IMR-90 (cell line): ENCODE measurements around the gene CD8A. TPM values are rescaled to one million over a fixed set of nuclear protein-coding genes. Genes with fewer than 3 reads are reported as not detected.

Experiments used
- ATAC-seq: fragments of 200-7000 bp; cut with Tn5 transposase; 2 replicates; pipeline ENCODE4 v1.9.1; 2020; ENCODE audit warnings: low read depth, mild to moderate bottlenecking, moderate library complexity
- BruUV-seq: library from RNA; stranded (reverse); fragments of 400-500 nt; replicated peaks from 2 replicates; lab custom pipeline; 2021; lab: Mats Ljungman, UMichigan
- CTCF ChIA-PET: fragments of 300-600 bp; formaldehyde crosslinking; extraction: SDS; loops from one replicate; lab custom pipeline; 2021; ENCODE audit warnings: antibody characterized with exemption; lab: Yijun Ruan, JAX
- POLR2A ChIA-PET: fragments of 300-600 bp; sonication (Branson Sonifier 250); formaldehyde crosslinking; loops from one replicate; lab custom pipeline; 2022; ENCODE audit warnings: antibody characterized with exemption; ENCODE audit not compliant: unreplicated experiment; lab: Charles Lee
- DNase-seq: peaks from one replicate; pipeline ENCODE4 v3.0.0; 2013
- H2AFZ ChIP-seq: replicated peaks from 2 replicates; pipeline ENCODE3; 2013; ENCODE audit warnings: low read length, mild to moderate bottlenecking; ENCODE audit not compliant: poor library complexity
- H2AK5ac ChIP-seq: 2 replicates; pipeline ENCODE4 v1.6.1; 2013; ENCODE audit warnings: low read depth, low read length, inconsistent platforms
- H2AK9ac ChIP-seq: replicated peaks from 2 replicates; pipeline ENCODE3; 2013; ENCODE audit warnings: mild to moderate bottlenecking, low read depth, low read length, moderate library complexity; ENCODE audit not compliant: poor library complexity
- H2BK120ac ChIP-seq: 2 replicates; pipeline ENCODE4 v1.6.1; 2013; ENCODE audit warnings: low read depth, low read length, inconsistent platforms
- H2BK15ac ChIP-seq: 3 replicates; pipeline ENCODE4 v1.6.1; 2013; ENCODE audit warnings: low read depth, low read length, inconsistent platforms
- H2BK20ac ChIP-seq: 2 replicates; pipeline ENCODE4 v1.6.1; 2013; ENCODE audit warnings: low read depth, mild to moderate bottlenecking, inconsistent platforms, low read length, moderate library complexity
- H2BK5ac ChIP-seq: 2 replicates; pipeline ENCODE4 v1.6.1; 2013; ENCODE audit warnings: mild to moderate bottlenecking, low read depth, low read length, inconsistent platforms; ENCODE audit not compliant: poor library complexity, severe bottlenecking
- H3K14ac ChIP-seq: replicated peaks from 2 replicates; pipeline ENCODE4 v1.6.1; 2013; ENCODE audit warnings: low read depth, low read length, inconsistent platforms
- H3K18ac ChIP-seq: 2 replicates; pipeline ENCODE4 v1.6.1; 2013; ENCODE audit warnings: low read depth, low read length, control low read depth
- H3K23ac ChIP-seq: 2 replicates; pipeline ENCODE4 v1.6.1; 2013; ENCODE audit warnings: low read depth, low read length, inconsistent platforms
- H3K27ac ChIP-seq: 2 replicates; pipeline ENCODE4 v1.5.1; 2013; ENCODE audit warnings: mild to moderate bottlenecking, control low read depth, low read length; ENCODE audit not compliant: insufficient read depth
- H3K27me3 ChIP-seq: 2 replicates; pipeline ENCODE4 v1.6.1; 2013; ENCODE audit warnings: low read length; ENCODE audit not compliant: control insufficient read depth, insufficient read depth
- H3K36me3 ChIP-seq: 2 replicates; pipeline ENCODE4 v1.6.1; 2013; ENCODE audit warnings: low read length, mixed read lengths; ENCODE audit not compliant: control insufficient read depth, insufficient read depth
- H3K4ac ChIP-seq: 2 replicates; pipeline ENCODE4 v1.6.1; 2013; ENCODE audit warnings: low read depth, low read length, inconsistent platforms
- H3K4me1 ChIP-seq: 2 replicates; pipeline ENCODE4 v1.6.1; 2013; ENCODE audit warnings: low read length, mixed read lengths; ENCODE audit not compliant: control insufficient read depth, insufficient read depth
- H3K4me2 ChIP-seq: 2 replicates; pipeline ENCODE4 v1.6.1; 2013; ENCODE audit warnings: low read depth, mild to moderate bottlenecking, control low read depth, low read length, moderate library complexity
- H3K4me3 ChIP-seq: 2 replicates; pipeline ENCODE4 v1.5.1; 2013; ENCODE audit warnings: low read depth, mild to moderate bottlenecking, control low read depth, low read length, moderate library complexity; ENCODE audit not compliant: insufficient read depth
- H3K56ac ChIP-seq: 2 replicates; pipeline ENCODE4 v1.6.1; 2013; ENCODE audit warnings: low read length, inconsistent platforms; ENCODE audit not compliant: insufficient read depth; ENCODE audit errors: extremely low read depth
- H3K79me1 ChIP-seq, 2 experiments: 2 replicates each; pipeline ENCODE4 v1.6.1; 2013; ENCODE audit warnings: low read length in 2 of 2, inconsistent platforms in 1 of 2, low read depth in 1 of 2
- H3K9ac ChIP-seq: 2 replicates; pipeline ENCODE4 v1.6.1; 2013; ENCODE audit warnings: low read depth, low read length, control low read depth
- H3K9me1 ChIP-seq: 2 replicates; pipeline ENCODE4 v1.6.1; 2013; ENCODE audit warnings: low read length, inconsistent platforms; ENCODE audit not compliant: insufficient read depth
- H3K9me3 ChIP-seq: 2 replicates; pipeline ENCODE4 v1.6.1; 2013; ENCODE audit warnings: low read length; ENCODE audit not compliant: control insufficient read depth, insufficient read depth
- H4K20me1 ChIP-seq: 2 replicates; pipeline ENCODE4 v1.6.1; 2013; ENCODE audit warnings: low read length, inconsistent platforms; ENCODE audit not compliant: insufficient read depth
- H4K5ac ChIP-seq: 2 replicates; pipeline ENCODE4 v1.6.1; 2013; ENCODE audit warnings: mild to moderate bottlenecking, low read depth, low read length, control low read depth
- H4K8ac ChIP-seq, 2 experiments: 2 replicates each; pipeline ENCODE4 v1.6.1; 2013; ENCODE audit warnings: low read depth in 2 of 2, low read length in 2 of 2, control low read depth in 1 of 2, inconsistent platforms in 1 of 2
- H4K91ac ChIP-seq: 2 replicates; pipeline ENCODE4 v1.6.1; 2013; ENCODE audit warnings: low read depth, low read length, inconsistent platforms; ENCODE audit not compliant: insufficient read depth
- CTCF ChIP-seq: conservative IDR thresholded peaks from 2 replicates; pipeline ENCODE4 v1.5.1; 2012; ENCODE audit warnings: mild to moderate bottlenecking, low read depth, low read length, improper control_type of control experiment
- ELK1 ChIP-seq: fragments of 150-350 bp; IDR thresholded peaks from 2 replicates; pipeline ENCODE4 v1.6.1; 2016; ENCODE audit warnings: low read depth, mild to moderate bottlenecking, low read length, moderate library complexity, borderline replicate concordance
- MXI1 ChIP-seq: IDR thresholded peaks from 2 replicates; pipeline ENCODE4 v1.6.1; 2012; ENCODE audit warnings: low read depth, mild to moderate bottlenecking, low read length, moderate library complexity, borderline replicate concordance
- RAD21 ChIP-seq: IDR thresholded peaks from 2 replicates; pipeline ENCODE4 v1.6.1; 2012; ENCODE audit warnings: low read length, improper control_type of control experiment
- SMC3 ChIP-seq: fragments of 150-350 bp; IDR thresholded peaks from 2 replicates; pipeline ENCODE4 v1.6.1; 2016; ENCODE audit warnings: low read depth, mild to moderate bottlenecking, antibody characterized with exemption, low read length, moderate library complexity
- WGBS, 2 experiments: methylation state at CpG; one replicate each; pipeline versions ENCODE4 v1.1.5 to v1.1.7; 2013; ENCODE audit warnings: missing lambda C conversion rate in 2 of 2; ENCODE audit not compliant: insufficient read length in 1 of 2; ENCODE audit errors: extremely low coverage in 2 of 2; 5-methylcytosine and 5-hydroxymethylcytosine counted together
- dilution Hi-C: fragments of 300-500 bp; cut with HindIII; formaldehyde crosslinking; loops from one replicate; pipeline ENCODE4 v1.14.3; 2018; ENCODE audit warnings: low sequenced_read_pairs; ENCODE audit not compliant: unreplicated experiment
- in situ Hi-C: fragments of 300-500 bp; cut with MboI; formaldehyde crosslinking; loops from 3 replicates; pipeline ENCODE4 v1.14.3; 2019; ENCODE audit warnings: low sequenced_read_pairs, inconsistent platforms, mixed read lengths
- intact Hi-C: fragments of 100-400 bp; cut with micrococcal nuclease; formaldehyde crosslinking; loops from 2 replicates; pipeline ENCODE4 v1.10.0; 2022
- polyA plus RNA-seq, 3 experiments: library from polyadenylated mRNA; depleted of rRNA; stranded (reverse); fragments of >200 nt; gene quantifications; 2 replicates each; pipeline ENCODE4 v1.2.3, GENCODE V29; 2012; ENCODE audit warnings: low replicate concordance in 1 of 3
- total RNA-seq: library from RNA; depleted of rRNA; stranded (reverse); fragments of >200 nt; gene quantifications from 2 replicates; pipeline ENCODE4 v1.2.3, GENCODE V29; 2012
- TF ChIP-seq, protein P1 (sequence below): fragments of 150-350 bp; IDR thresholded peaks from 2 replicates; pipeline ENCODE4 v1.6.1; 2017; ENCODE audit warnings: mild to moderate bottlenecking, antibody characterized with exemption, low read length, low read depth

Gene CD8A
- total and polyA plus RNA-seq, 2 of the 4 experiments (the other 2 are of a cell fraction): not detected

DNA sequence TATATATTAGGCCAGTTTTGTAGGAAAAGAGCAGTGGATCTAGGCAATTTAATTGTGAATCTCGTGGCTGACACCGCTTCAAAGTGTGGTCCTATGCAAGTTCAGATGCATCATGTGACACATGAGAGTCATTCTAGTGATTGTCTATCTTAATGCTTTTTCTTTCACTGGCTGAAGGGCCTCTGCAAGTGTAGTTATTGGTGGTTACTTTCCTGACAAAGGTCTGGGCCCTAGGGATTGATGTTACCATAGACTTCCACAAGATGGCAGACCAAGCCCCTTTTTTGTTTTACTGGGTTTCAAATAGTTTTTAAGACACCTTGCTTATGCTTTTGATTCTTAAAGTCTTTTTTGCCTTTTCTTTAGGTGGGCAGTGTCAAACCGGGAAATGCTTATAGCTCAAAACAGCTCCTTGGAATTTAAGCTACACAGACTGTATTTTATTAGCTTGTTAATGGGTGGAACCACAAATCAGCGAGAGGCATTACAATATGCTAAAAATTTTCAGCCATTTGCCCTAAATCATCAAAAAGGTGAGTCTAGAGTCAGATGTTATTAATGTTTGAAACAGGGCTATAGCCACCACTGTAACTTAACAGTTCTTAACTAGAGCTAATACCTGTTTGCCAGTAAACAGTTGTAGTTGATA, 25.9 kb downstream of the CD8A start:
- CTCF ChIA-PET: interaction anchor here (1.2 to 2.6 kb wide), 2 partner anchors 11 to 239 kb away, joined by 3 to 14 read pairs; no protein-coding TSS in a partner anchor
- intact Hi-C loops: no loop called here
- Histone ChIP-seq H2AK5ac (no peak overlapping the region), H2AFZ (no peak overlapping the region), H4K8ac (no peak overlapping the region), H3K4me1 (no peaks in the 10 kb centered on the region), H3K23ac (no peak overlapping the region), H3K9me1 (no peaks in the 10 kb centered on the region), H3K4me2 (no peak overlapping the region), H3K27me3 (no peaks in the 10 kb centered on the region), H3K14ac (no peak overlapping the region), H2BK15ac (no peak overlapping the region), H4K20me1 (peaks cover 3% of the 10 kb centered on the region; the same call in 1 of the 2 replicates), H2AK9ac (no peak overlapping the region), H3K18ac (no peak overlapping the region), H3K79me1 (peaks cover 0 to 2% of the 10 kb centered on the region in 2 experiments; a peak in 1 of 4 replicates), H3K9ac (no peak overlapping the region), H3K4ac (no peak overlapping the region), H2BK5ac (no peak overlapping the region), H2BK20ac (no peak overlapping the region), H4K91ac (no peak overlapping the region), H3K27ac (no peak overlapping the region), H3K9me3 (no peaks in the 10 kb centered on the region), H3K56ac (no peak overlapping the region), H3K36me3 (peaks cover 12% of the 10 kb centered on the region), H4K5ac (no peak overlapping the region), H3K4me3 (no peak overlapping the region), H2BK120ac (no peak overlapping the region)
- POLR2A ChIA-PET: no interaction called here
- no CpG with 5 or more reads among the region's 4 CpGs for WGBS, 2 experiments
- no TSS peak for BruUV-seq
- dilution Hi-C loops: no loop called here
- TF ChIP-seq RAD21 (peak; percentile 56), CTCF (peak; percentile 59), SMC3 (peak; percentile 56), MXI1 (no peak), ELK1 (no peak)
- TF ChIP-seq, protein P1, sequence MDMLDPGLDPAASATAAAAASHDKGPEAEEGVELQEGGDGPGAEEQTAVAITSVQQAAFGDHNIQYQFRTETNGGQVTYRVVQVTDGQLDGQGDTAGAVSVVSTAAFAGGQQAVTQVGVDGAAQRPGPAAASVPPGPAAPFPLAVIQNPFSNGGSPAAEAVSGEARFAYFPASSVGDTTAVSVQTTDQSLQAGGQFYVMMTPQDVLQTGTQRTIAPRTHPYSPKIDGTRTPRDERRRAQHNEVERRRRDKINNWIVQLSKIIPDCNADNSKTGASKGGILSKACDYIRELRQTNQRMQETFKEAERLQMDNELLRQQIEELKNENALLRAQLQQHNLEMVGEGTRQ: 0 out of 2 replicates have a peak, but pooled peaks have one; percentile 8
- ATAC-seq (peak; percentile 81; the same call in 1 of the 2 replicates), DNase-seq (peak; percentile 49)
- in situ Hi-C loops: no loop called here
